SK-N-MC (cell line): ENCODE data around the gene TLR3.

Experiments
- EZH2 ChIP-seq: fragments of 200-600 bp; sonication (generic); IDR thresholded peaks from one replicate; pipeline ENCODE4 v1.6.1; 2017; ENCODE audit warnings: antibody characterized with exemption
- POLR2AphosphoS5 ChIP-seq: IDR thresholded peaks from 2 replicates; pipeline ENCODE4 v1.6.1; 2012; ENCODE audit warnings: mild to moderate bottlenecking, low read depth, low read length, borderline replicate concordance

DNA sequence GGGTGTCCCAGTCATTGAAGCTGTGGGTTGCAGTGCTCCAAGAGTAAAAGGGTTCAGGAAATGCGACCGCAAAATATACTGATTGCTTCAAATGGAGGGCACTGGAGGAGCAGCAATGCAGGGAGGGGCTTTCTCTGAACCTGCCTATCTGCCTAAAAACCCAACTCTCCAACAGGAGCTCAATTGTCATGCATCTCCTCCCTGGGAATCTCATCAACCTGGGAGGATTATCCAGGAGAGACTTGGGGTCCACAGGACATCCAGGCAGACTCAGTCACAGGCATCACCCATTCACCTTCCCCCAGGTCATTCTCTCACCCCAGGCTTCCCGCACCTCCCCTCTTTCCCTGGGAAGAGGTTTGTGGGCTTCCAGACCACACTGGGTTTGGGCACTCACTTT lies 38.2 kb upstream of the TLR3 start:
- TF ChIP-seq EZH2 (no peak), POLR2AphosphoS5 (no peak)
